ENCODE results near the gene TTC7B.

Gene TTC7B

DNA sequence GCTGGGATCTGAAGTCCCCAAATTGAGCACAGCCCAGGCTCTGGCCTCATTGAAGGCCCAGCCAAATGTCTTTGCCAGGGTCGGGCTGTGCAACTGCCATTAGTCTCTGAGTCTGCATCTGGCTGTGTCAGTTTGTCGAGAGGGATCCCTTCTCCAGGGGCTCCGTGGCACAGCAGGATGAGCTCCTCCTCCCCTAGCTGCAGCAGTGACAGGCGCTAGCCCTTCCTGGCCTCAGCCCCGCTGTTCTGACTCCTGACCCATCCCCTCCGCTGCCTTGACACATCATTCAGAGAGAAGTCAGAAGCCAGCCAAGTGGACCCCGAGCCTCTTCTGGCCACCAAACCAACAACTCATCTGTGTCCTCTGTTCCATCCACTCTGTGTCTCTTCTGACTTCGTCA is 231.1 kb downstream of the TTC7B start:
- no peak for DNase-seq (ENCODE audit: low read depth)
- TF ChIP-seq, protein P1, sequence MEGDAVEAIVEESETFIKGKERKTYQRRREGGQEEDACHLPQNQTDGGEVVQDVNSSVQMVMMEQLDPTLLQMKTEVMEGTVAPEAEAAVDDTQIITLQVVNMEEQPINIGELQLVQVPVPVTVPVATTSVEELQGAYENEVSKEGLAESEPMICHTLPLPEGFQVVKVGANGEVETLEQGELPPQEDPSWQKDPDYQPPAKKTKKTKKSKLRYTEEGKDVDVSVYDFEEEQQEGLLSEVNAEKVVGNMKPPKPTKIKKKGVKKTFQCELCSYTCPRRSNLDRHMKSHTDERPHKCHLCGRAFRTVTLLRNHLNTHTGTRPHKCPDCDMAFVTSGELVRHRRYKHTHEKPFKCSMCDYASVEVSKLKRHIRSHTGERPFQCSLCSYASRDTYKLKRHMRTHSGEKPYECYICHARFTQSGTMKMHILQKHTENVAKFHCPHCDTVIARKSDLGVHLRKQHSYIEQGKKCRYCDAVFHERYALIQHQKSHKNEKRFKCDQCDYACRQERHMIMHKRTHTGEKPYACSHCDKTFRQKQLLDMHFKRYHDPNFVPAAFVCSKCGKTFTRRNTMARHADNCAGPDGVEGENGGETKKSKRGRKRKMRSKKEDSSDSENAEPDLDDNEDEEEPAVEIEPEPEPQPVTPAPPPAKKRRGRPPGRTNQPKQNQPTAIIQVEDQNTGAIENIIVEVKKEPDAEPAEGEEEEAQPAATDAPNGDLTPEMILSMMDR (IDR thresholded peaks at IDR 0.05; ENCODE audit: low read depth, low read length, missing control alignments): no peak
- H3K4me3 ChIP-seq (ENCODE audit: low read depth, low read length): no peak overlapping the region
- in situ Hi-C loops (cut with HindIII; ENCODE audit: low sequenced_read_pairs): no loop called here

- in situ Hi-C loops (cut with HindIII; ENCODE audit: low sequenced_read_pairs): no loop called here
- DNase-seq (ENCODE audit: low read depth): no peak
- no peak overlapping the region for H3K4me3 ChIP-seq (ENCODE audit: low read depth, low read length)
- TF ChIP-seq, protein P1 (IDR thresholded peaks at IDR 0.05; ENCODE audit: low read depth, low read length, missing control alignments): no peak
These were observed 232.2 kb downstream of the TTC7B start for GRCh38 chr14:90583916-90584605.

- no peak for DNase-seq (ENCODE audit: low read depth)
- in situ Hi-C loops (cut with HindIII; ENCODE audit: low sequenced_read_pairs): no loop called here
- no peak overlapping the region for H3K4me3 ChIP-seq (ENCODE audit: low read depth, low read length)
- TF ChIP-seq, protein P1 (IDR thresholded peaks at IDR 0.05; ENCODE audit: low read depth, low read length, missing control alignments): no peak
These were observed 232.8 kb downstream of the TTC7B start for GRCh38 chr14:90583427-90583826.

- H3K4me3 ChIP-seq (ENCODE audit: low read depth, low read length): no peak overlapping the region
- TF ChIP-seq, protein P1 (IDR thresholded peaks at IDR 0.05; ENCODE audit: low read depth, low read length, missing control alignments): no peak
- in situ Hi-C loops (cut with HindIII; ENCODE audit: low sequenced_read_pairs): no loop called here
- DNase-seq (ENCODE audit: low read depth): no peak
These were observed 234.1 kb downstream of the TTC7B start for GRCh38 chr14:90582166-90582565.

GRCh38 chr14:90581745-90582144 is 234.5 kb downstream of the TTC7B start:
- in situ Hi-C loops (cut with HindIII; ENCODE audit: low sequenced_read_pairs): no loop called here
- no peak for DNase-seq (ENCODE audit: low read depth)
- H3K4me3 ChIP-seq (ENCODE audit: low read depth, low read length): no peak overlapping the region
- TF ChIP-seq, protein P1 (IDR thresholded peaks at IDR 0.05; ENCODE audit: low read depth, low read length, missing control alignments): no peak

- DNase-seq (ENCODE audit: low read depth): no peak
- TF ChIP-seq, protein P1 (IDR thresholded peaks at IDR 0.05; ENCODE audit: low read depth, low read length, missing control alignments): no peak
- H3K4me3 ChIP-seq (ENCODE audit: low read depth, low read length): no peak overlapping the region
- in situ Hi-C loops (cut with HindIII; ENCODE audit: low sequenced_read_pairs): no loop called here
These were observed 235.6 kb downstream of the TTC7B start for GRCh38 chr14:90580377-90581335.
